ENCODE data around the gene GET4. TPM values are rescaled to one million over a fixed set of nuclear protein-coding genes. Genes with fewer than 3 reads are reported as not detected.

The GET4 gene
- total and polyA plus RNA-seq, 12 donors: 38.3 to 190 (median 69.4) TPM

DNA sequence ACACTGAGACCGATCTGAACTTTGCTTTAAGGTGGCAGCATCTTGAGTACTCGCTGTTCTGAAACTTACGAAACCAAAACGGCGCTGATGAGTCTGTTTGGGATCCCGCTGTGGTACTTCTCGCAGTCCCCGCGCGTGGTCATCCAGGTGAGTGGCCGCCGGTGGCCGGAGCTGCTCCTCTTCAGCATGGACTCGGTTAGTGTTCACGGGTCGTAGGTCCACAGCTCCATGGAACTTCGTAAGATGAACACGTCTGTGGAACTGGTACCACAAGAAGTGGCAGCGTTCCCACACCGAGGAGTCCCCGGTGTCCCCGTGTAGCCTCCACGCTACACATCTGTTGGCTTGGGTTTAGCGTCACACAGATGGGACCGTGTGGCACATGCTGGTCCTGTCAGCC, 10.4 kb upstream of the GET4 start:
- H3K4me3 ChIP-seq: no peak overlapping the region
- H3K36me3 ChIP-seq (replicated peaks in 1 of 2): peaks cover 0 to 67% of the 10 kb centered on the region in 2 donors
- DNase-seq: no peak
- no peaks in the 10 kb centered on the region for H3K9me3 ChIP-seq (replicated peaks in 1 of 3)
- intact Hi-C loops (cut with DNase I): loop anchor here in 1 of 2 donors (5.0 kb wide), 1 partner anchor 34 kb away; the partner anchor contains the start of gene SUN1
- no peaks in the 10 kb centered on the region for H3K27me3 ChIP-seq
- 95 to 98% (median 95%) methylated on average over 21 to 25 of the region's 25 CpGs for WGBS, 4 donors
- TF ChIP-seq, protein P1, sequence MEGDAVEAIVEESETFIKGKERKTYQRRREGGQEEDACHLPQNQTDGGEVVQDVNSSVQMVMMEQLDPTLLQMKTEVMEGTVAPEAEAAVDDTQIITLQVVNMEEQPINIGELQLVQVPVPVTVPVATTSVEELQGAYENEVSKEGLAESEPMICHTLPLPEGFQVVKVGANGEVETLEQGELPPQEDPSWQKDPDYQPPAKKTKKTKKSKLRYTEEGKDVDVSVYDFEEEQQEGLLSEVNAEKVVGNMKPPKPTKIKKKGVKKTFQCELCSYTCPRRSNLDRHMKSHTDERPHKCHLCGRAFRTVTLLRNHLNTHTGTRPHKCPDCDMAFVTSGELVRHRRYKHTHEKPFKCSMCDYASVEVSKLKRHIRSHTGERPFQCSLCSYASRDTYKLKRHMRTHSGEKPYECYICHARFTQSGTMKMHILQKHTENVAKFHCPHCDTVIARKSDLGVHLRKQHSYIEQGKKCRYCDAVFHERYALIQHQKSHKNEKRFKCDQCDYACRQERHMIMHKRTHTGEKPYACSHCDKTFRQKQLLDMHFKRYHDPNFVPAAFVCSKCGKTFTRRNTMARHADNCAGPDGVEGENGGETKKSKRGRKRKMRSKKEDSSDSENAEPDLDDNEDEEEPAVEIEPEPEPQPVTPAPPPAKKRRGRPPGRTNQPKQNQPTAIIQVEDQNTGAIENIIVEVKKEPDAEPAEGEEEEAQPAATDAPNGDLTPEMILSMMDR (IDR thresholded peaks at IDR 0.05): no peak
- no peak for TF ChIP-seq POLR2A (IDR thresholded peaks at IDR 0.05)
- peak overlapping the region in 2 of 5 donors; percentile 82 to 87 for H3K27ac ChIP-seq
- H3K4me1 ChIP-seq (replicated peaks in 1 of 2): peaks cover 0 to 15% of the 10 kb centered on the region in 2 donors

DNA sequence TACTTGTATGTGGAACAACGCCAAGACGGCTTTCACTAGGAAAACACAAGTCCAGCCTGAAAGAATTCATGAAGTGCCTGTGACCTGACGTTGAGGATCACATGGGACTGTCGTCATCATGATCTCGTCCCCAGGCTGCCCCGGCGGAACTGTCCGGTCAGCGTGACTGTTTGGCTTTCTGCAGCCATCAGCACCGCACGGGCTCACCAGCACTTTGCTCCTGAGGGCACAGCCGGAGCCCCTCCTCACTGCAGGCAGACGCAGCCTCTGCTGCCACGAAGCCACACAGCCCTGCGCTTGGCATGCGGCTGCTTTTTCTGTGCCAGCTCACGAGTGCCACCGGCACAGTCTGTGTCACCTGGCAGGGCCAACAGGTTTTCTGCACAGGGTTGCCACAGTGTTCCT, 9.4 kb upstream of the GET4 start:
- TF ChIP-seq POLR2A (IDR thresholded peaks at IDR 0.05): no peak
- TF ChIP-seq, protein P1 (IDR thresholded peaks at IDR 0.05): no peak
- Histone ChIP-seq H3K4me3 (no peak overlapping the region), H3K4me1 (replicated peaks in 1 of 2) (peaks cover 0 to 15% of the 10 kb centered on the region in 2 donors), H3K9me3 (replicated peaks in 1 of 3) (no peaks in the 10 kb centered on the region), H3K27me3 (no peaks in the 10 kb centered on the region), H3K27ac (peak overlapping the region in 4 of 5 donors; percentile 7 to 87 (median 52)), H3K36me3 (replicated peaks in 1 of 2) (peaks cover 0 to 67% of the 10 kb centered on the region in 2 donors)
- 51 to 80% (median 73%) methylated on average over 10 to 18 of the region's 18 CpGs for WGBS, 4 donors
- intact Hi-C loops (cut with DNase I): loop anchor here in 1 of 2 donors (5.0 kb wide), 1 partner anchor 35 kb away; the partner anchor contains the start of gene SUN1
- peak in 3 of 7 donors; percentile 46 to 68 (median 61) for DNase-seq

DNA sequence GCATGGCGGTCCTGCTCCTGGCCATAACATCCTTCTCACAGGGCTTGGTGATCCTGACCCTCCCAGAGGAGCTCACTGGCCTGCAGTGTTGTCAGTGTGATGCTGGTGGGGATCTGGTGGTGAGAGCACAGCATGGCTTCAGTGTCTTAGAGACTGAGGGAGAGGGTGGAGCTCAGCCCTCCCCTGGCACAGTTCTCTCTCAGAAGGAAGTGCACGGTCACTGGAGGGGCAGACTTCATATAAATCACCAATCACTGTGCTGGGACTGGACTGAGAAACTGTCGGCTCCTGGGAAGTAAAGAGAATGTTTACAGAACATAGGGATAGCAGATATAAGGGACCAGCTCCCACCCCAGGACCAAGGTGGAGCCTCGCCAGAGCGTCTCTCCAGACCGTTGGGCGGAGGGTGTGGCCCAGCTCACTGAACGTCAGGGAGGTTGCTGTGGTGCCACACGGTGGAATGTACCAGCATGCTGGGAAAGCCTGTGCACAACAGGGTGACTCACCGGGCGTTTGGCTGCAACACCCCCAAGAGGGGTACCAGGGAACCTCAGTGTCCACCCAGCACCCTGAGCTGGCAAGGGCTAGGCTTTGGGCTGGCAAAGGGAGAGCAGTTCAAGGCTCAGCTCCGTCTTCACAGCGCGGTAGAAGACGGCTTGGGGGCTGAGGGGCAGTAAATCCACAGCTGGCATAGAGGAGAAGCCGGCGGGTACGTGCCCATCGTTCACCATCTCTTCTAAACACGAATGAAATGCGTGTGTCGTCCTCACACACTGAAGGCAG, 8.8 kb upstream of the GET4 start:
- Histone ChIP-seq H3K36me3 (replicated peaks in 1 of 2) (peaks cover 0 to 66% of the 10 kb centered on the region in 2 donors), H3K4me3 (no peak overlapping the region), H3K4me1 (replicated peaks in 1 of 2) (peaks cover 0 to 15% of the 10 kb centered on the region in 2 donors), H3K27me3 (no peaks in the 10 kb centered on the region), H3K27ac (peak overlapping the region in 4 of 5 donors; percentile 7 to 87 (median 52)), H3K9me3 (replicated peaks in 1 of 3) (no peaks in the 10 kb centered on the region)
- intact Hi-C loops (cut with DNase I): loop anchor here in 1 of 2 donors (5.0 kb wide), 1 partner anchor 35 kb away; the partner anchor contains the start of gene SUN1
- TF ChIP-seq, protein P1 (IDR thresholded peaks at IDR 0.05): no peak
- no peak for TF ChIP-seq POLR2A (IDR thresholded peaks at IDR 0.05)
- 62 to 73% (median 70%) methylated on average over 14 to 22 of the region's 22 CpGs for WGBS, 4 donors
- peak in 3 of 7 donors; percentile 59 to 82 (median 66) for DNase-seq

DNA sequence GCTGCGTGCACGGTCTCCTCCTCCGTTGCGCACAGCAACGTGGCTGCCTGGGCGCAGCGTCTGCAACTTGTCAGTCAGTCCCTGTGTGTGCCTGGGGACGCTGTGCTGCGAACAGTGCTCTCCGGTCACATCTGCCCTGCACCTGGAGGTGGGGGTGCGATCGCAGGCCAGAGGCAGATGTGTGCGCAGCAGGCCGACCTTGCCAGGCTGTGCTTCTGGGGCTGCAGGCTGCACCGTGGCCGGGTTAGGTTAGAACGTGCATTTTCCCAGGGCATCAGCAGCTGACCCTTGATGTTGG, 8.2 kb upstream of the GET4 start:
- Histone ChIP-seq H3K9me3 (replicated peaks in 1 of 3) (no peaks in the 10 kb centered on the region), H3K4me1 (replicated peaks in 1 of 2) (peaks cover 0 to 15% of the 10 kb centered on the region in 2 donors), H3K27ac (peak overlapping the region in 3 of 5 donors; percentile 7 to 87 (median 82)), H3K4me3 (no peak overlapping the region), H3K27me3 (no peaks in the 10 kb centered on the region), H3K36me3 (replicated peaks in 1 of 2) (peaks cover 0 to 68% of the 10 kb centered on the region in 2 donors)
- no peak for DNase-seq
- intact Hi-C loops (cut with DNase I): loop anchor here in 1 of 2 donors (5.0 kb wide), 1 partner anchor 36 kb away; the partner anchor contains the start of gene SUN1
- TF ChIP-seq POLR2A (IDR thresholded peaks at IDR 0.05): no peak
- TF ChIP-seq, protein P1 (IDR thresholded peaks at IDR 0.05): no peak
- 72 to 96% (median 91%) methylated on average over 5 to 17 of the region's 17 CpGs for WGBS, 4 donors

All from adrenal gland (tissue), 12 donors.